ENCODE results near the gene VSIG10L2.
"Not testable (repeated sequence)": the region's sequence is repeated elsewhere in the genome, so short reads cannot be mapped to it uniquely, and the experiment has no call there.

Gene VSIG10L2

GRCh38 chr11:125959511-125959910 lies 13.7 kb downstream of the VSIG10L2 start:
- DNase-seq (ENCODE audit: insufficient read length, low spot score) (no peak), FAIRE-seq (no peak)

- no peak for FAIRE-seq
- DNase-seq (ENCODE audit: insufficient read length, low spot score): no peak
These were observed 14.1 kb downstream of the VSIG10L2 start for GRCh38 chr11:125959931-125960330.

GRCh38 chr11:125960771-125961170 lies 14.9 kb downstream of the VSIG10L2 start:
- FAIRE-seq (no peak), DNase-seq (ENCODE audit: insufficient read length, low spot score) (no peak)

GRCh38 chr11:125967515-125967914 lies 21.7 kb downstream of the VSIG10L2 start:
- FAIRE-seq (no peak), DNase-seq (ENCODE audit: insufficient read length, low spot score) (no peak)

DNA sequence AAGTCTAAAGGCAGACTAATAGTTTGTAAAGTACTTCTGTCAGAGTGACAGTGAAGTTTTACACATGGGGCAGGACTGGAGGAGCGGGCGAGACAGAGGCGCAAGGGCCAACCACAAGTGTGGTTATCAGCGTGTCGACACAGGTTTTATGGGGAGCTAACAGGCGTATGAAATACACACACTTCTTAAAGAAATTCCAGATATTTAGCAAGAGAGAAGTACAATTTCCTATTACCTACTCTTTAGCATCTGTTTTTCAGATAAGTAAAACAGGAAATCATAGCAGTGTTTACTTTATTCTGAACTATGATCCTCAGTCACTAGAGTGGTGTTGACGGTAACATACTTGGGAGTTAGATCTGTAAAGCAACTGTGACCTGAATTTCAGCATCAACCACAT lies 22.5 kb downstream of the VSIG10L2 start:
- FAIRE-seq (no peak), DNase-seq (ENCODE audit: insufficient read length, low spot score) (no peak)

- FAIRE-seq: no peak
These were observed 25.8 kb downstream of the VSIG10L2 start for GRCh38 chr11:125971618-125972017.

GRCh38 chr11:125974284-125974683 lies 28.4 kb downstream of the VSIG10L2 start:
- FAIRE-seq (no peak), DNase-seq (ENCODE audit: insufficient read length, low spot score) (no peak)

More at GRCh38 chr11:125971618-125972017, 25.8 kb downstream of the VSIG10L2 start:
- no peak for DNase-seq (ENCODE audit: insufficient read length, low spot score)

DNA sequence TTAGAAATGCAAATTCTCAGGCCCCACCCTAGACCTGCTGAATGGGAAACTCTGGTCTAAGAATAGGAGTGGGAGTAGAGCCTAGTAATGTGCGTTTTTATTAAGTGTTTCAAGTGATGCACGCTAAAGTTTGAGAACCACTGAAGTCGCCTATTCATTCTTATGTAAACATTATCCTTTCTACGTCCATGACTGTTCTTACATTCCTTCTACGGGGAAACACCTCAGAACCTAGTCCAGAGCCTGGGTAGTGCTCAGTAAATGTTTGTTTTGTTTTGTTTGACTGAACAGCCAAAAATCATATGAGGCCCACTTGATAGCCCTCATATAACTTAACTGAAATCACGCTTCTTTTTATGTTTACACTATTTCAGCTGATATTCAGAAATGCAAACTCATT lies 29.8 kb downstream of the VSIG10L2 start:
- DNase-seq (ENCODE audit: insufficient read length, low spot score) (no peak), FAIRE-seq (no peak)

- DNase-seq (ENCODE audit: insufficient read length, low spot score) (no peak), FAIRE-seq (no peak)
These were observed 30.3 kb downstream of the VSIG10L2 start for GRCh38 chr11:125976156-125976555.

DNA sequence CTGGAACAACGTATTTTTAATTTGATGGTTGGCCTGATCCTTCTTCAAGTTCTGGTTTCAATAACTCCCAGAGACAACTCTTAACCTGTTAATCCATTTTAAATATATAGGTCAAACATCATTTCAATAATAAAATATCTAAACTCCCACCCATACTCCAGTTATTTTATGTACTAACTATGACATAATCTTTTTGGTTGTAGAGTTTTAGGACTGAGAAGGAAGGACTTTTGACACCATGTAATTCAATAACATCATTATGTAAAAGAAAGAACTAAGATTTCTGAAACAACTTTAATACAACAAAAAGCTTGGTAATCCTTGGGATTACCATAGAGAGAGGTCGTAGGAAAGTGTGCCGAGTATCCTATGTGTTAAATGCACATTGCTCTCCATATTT lies 31.5 kb downstream of the VSIG10L2 start:
- no peak for DNase-seq (ENCODE audit: insufficient read length, low spot score)
- no peak for FAIRE-seq

GRCh38 chr11:125978181-125978716 lies 32.4 kb downstream of the VSIG10L2 start:
- no peak for FAIRE-seq
- no peak for DNase-seq (ENCODE audit: insufficient read length, low spot score)

DNA sequence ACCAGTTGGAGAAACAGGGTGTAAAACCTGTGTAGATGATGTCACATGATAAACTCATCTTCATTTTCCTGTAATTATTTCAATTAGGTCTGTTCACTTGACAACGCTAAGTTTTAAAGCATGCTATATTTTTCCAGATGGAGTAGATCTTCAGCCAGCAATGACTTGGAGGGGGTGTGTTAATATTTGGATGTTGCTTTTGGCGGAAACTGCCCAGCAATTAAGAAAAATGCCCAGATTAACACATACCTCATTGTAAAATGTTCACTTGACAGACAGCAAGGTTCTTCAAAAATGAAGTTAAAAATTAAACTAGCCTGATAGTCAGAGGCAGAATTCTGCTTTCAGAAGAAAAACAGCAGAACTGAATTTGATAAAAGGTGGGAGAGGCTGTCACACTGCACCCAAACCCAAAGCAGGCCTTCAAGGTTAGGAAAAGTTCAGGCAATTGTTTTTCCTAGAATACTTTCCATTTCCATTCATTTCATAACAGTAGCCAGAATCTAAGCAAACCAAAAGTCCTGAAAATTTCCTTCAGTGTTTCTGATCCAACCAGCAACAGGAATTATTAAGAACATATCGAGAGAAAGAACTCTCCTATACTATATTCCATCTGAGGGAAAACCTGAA lies 33.0 kb downstream of the VSIG10L2 start:
- FAIRE-seq: no peak
- DNase-seq (ENCODE audit: insufficient read length, low spot score): no peak

- DNase-seq (ENCODE audit: insufficient read length, low spot score) (no peak), FAIRE-seq (no peak)
These were observed 33.7 kb downstream of the VSIG10L2 start for GRCh38 chr11:125979511-125979910.

DNA sequence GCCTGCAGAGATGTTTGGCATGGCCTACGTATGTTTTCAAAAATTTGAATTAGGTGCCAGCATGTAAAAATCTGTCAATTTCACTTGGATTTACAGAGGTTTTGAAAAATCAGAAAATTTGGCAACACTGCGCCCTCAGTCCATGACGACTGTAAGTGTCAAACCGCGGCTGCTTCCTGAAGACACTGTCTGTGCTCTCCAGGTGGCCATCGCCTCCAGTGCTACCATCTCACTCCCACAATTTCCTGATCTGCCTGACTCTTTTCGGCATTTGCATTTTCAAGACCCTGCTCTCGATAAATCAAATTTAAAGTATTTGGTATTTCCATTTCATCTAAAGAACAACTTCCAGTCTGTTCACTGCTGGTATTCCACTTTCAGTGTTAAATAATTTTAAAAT lies 34.6 kb downstream of the VSIG10L2 start:
- DNase-seq (ENCODE audit: insufficient read length, low spot score) (no peak), FAIRE-seq (no peak)

GRCh38 chr11:125982348-125982730 lies 36.5 kb downstream of the VSIG10L2 start:
- no peak for FAIRE-seq

DNA sequence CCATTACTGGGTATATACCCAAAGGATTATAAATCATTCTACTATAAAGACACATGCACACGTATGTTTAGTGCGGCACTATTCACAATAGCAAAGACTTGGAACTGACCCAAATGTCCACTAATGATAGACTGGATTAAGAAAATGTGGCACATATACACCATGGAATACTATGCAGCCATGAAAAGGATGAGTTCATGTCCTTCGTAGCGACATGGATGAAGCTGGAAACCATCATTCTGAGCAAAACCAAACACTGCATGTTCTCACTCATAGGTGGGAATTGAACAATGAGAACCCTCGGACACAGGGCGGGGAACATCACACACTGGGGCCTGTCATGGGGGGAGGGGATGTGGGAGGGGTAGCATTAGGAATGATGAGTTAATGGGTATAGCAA lies 40.1 kb downstream of the VSIG10L2 start:
- not testable (repeated sequence) for DNase-seq (ENCODE audit: insufficient read length, low spot score); FAIRE-seq

More at GRCh38 chr11:125982348-125982730, 36.5 kb downstream of the VSIG10L2 start:
- no peak for DNase-seq (ENCODE audit: insufficient read length, low spot score)

- no peak for DNase-seq (ENCODE audit: insufficient read length, low spot score)
- no peak for FAIRE-seq
These were observed 41.3 kb downstream of the VSIG10L2 start for GRCh38 chr11:125987066-125987641.

DNA sequence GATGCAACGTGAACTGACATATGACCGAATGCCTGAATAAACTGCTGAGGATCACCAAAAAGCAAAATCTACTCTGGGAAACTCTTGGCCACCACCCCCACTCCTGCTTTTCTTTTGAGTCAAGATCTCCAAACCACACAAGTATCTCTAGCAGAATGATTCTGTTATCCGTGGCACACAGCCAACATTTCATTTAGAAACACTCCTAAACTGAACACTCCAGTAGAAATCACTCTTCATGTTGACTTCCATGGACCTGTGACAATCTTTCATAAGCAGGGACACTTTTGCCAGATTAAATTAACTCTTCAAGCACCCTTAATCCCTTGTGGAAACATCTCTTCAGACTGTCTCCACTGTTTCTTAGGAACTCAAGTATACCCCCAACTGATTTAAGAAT lies 44.4 kb downstream of the VSIG10L2 start:
- FAIRE-seq (no peak), DNase-seq (ENCODE audit: insufficient read length, low spot score) (no peak)

DNA sequence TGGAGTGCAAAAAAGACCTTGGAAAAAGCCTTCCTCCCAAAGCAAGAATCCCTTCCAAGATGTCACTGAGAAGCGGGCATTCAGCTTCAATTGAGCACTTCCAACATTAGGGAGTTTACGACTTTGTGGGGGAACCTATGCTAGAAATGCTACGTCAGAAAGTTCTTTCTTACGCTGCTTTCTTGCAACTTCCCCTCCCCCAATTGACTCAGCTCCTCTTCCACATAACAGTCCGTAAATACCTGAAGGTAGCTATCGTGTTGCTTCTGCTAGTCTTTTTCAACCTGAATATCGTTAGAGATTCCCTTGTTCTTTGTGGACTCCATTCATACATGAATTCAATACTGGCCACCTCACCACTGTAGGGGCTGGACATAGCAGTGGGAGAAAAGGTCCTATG lies 47.0 kb downstream of the VSIG10L2 start:
- DNase-seq (ENCODE audit: insufficient read length, low spot score): no peak
- no peak for FAIRE-seq

GRCh38 chr11:125994509-125994908 lies 48.7 kb downstream of the VSIG10L2 start:
- DNase-seq (ENCODE audit: insufficient read length, low spot score) (no peak), FAIRE-seq (no peak)

DNA sequence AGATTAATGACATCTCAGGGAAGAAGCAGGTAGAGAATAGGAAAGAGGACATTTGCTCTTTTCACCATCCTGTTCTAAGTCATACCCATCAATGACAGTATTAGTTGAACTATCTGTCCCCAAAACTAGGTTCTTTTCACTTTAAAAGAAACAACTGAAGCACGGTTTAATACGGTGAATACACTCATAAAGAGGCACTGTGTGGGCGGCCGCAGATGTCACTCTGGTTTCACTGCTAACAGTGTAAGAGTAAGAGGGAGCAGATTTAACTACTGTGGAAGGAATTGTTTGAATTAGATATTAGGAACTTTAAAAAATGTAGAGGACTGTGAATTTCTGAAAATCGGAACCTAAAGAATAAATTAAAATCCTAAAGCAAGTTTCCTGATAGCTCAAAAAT lies 49.5 kb downstream of the VSIG10L2 start:
- FAIRE-seq: no peak
- DNase-seq (ENCODE audit: insufficient read length, low spot score): no peak

DNA sequence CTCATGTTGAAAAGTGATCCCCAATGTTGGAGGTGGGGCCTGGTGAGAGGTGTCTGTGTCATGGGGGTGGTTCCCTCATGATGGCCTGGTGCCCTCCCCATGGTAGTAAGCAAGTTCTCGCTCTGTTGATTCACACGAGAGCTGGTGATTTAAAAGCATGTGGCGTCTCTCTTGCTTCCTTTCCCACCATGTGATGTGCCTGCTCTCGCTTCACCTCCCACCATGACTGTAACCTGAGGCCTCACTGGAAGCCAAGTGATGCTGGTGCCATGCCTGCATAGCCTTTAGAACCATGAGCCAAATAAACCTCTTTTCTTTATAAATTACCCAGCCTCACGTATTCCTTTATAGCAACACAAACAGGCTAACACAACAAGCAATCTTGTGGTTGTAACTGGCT lies 52.4 kb downstream of the VSIG10L2 start:
- FAIRE-seq (no peak), DNase-seq (ENCODE audit: insufficient read length, low spot score) (no peak)
